Measurements from ENCODE around the gene RAB29.

RAB29 gene

DNA sequence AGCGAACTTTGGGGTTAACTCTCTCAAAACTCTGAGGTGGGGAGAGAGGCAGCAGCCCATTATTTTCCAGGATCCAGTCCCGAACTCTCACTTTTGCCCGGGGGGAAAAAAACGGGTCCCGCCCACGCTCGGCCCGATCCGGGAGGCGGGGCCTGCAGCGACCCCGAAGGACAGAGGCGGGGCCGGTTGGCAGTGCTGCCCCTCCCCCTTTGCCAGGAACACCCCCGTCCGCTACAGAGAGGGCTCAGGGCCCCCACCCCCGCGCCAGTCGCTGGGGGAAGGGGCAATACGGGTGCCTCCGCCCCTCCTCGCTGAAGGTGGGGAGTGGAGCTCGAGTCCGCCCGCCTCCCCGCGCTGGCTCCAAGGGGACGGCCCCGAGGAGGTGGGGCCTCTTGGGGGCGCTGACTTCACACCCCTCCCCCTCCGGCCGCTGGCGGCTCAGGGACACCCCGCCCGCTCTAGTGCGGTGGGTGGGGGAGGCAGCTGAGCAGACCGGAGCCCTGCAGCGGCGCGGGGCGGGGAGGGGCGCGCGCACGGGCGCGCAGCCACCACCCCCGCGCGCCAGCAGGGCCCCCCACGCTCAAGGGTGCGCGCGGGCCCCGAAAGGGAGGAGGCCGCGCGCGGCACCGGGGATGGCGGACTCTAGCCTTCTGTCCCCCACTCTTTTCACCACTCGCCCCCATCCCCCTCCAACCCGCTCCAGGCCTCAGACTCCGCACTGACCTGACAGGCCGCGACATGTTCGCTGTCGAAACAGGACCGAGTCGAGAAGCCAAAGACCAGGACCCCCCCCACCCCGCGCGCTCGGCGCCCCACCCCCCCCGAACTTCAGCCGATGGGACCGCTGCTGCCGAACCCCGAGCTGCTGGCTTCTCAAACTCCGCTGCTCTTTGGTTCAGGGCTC is 25.8 kb downstream of the RAB29 start:
- TF ChIP-seq ZFX (IDR thresholded peaks at IDR 0.05) = peak; percentile 52
- TF ChIP-seq, protein P1, sequence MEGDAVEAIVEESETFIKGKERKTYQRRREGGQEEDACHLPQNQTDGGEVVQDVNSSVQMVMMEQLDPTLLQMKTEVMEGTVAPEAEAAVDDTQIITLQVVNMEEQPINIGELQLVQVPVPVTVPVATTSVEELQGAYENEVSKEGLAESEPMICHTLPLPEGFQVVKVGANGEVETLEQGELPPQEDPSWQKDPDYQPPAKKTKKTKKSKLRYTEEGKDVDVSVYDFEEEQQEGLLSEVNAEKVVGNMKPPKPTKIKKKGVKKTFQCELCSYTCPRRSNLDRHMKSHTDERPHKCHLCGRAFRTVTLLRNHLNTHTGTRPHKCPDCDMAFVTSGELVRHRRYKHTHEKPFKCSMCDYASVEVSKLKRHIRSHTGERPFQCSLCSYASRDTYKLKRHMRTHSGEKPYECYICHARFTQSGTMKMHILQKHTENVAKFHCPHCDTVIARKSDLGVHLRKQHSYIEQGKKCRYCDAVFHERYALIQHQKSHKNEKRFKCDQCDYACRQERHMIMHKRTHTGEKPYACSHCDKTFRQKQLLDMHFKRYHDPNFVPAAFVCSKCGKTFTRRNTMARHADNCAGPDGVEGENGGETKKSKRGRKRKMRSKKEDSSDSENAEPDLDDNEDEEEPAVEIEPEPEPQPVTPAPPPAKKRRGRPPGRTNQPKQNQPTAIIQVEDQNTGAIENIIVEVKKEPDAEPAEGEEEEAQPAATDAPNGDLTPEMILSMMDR (conservative IDR thresholded peaks at IDR 0.05) = no peak
- peak overlapping the region; percentile 92 for H3K27ac ChIP-seq

DNA sequence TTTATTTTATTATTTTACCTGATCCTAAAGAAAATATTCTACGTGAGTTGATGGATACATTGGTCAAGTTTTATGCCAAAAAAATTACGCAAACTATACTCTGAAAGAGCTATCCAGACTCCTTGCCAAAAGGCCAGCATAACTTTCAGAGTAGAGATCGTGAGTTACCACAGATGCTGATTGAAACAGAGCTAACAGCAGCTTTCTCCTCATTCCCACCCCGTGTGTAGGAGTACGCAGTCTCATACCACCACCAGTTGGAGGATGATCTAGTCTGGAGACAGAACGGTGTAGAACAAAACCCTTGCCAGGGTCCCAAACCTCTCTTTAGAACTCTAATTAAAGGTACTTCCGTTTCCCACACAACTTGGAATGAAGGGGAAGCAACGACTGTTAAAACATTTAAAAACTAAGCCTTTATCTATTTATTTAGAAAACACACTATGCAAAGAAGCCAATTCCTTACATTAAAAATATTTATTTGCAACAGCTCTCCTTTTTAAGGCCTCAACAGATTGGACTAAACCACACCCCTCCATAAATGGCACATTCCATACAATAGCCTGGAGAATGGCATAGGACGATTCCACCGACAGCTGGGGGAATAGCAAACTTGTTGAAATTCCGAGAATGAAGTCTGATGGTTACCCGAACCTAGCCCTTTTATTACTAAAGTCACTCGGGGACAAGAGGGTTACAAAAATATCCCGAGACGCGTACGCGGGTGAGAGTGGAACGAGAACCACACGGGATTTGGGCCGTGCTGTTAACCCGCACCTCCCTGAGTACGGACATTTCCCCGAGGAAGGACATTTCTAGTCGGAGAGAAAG is 26.7 kb downstream of the RAB29 start:
- TF ChIP-seq ZFX (IDR thresholded peaks at IDR 0.05) = no peak
- TF ChIP-seq, protein P1 (conservative IDR thresholded peaks at IDR 0.05) = no peak

DNA sequence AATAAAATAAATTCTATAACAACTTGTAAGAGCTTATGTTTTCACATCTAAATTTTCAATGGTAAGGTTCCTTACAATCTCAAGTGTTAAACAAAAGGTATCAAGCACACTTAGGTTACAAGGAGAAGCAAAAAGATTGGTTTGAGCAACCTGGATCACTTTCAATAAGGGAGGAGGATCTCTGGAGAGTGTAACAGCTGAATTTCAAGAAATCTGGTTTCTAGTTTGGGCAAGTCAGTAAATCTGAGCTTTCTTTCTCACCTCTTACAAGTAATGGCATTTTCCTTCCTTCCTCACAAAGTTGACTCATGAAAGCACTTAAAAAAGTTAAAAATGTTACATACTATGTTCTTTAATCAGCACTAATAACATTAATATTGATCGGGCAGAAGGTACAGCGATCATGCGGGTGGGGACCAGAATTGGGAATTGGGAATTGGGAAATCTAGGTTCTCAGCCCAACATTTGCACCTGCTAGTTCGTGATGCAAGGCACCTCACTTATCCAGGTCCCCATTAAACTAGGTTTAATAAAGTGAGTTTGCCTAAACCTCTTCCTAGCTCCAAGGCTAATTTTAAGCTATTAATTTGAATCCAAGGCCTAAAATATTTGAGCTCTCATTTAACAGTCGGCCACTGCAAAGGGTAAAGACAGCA is 28.4 kb downstream of the RAB29 start:
- no peak overlapping the region for H3K27ac ChIP-seq

More for the DNA sequence above, 26.7 kb downstream of the RAB29 start:
- peak overlapping the region; percentile 92 for H3K27ac ChIP-seq

DNA sequence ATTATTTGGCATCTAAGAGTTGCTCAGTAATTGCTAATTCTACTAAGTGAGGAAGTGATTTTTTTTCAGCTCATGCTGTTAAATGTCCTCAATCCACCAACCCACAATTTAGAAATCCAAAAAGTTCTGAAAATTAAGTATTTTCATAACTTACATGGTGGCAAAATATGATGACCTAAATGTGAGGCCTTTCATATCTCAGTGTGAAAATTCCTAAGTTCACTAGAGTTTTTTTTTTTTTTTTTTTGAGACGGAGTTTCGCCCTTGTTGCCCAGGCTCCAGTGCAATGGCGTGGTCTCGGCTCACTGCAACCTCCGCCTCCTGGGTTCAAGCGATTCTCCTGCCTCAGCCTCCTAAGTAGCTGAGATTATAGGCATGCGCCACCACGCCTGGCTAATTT is 30.9 kb downstream of the RAB29 start:
- no peak overlapping the region for H3K27ac ChIP-seq
- TF ChIP-seq ZFX (IDR thresholded peaks at IDR 0.05) = no peak
- TF ChIP-seq, protein P1 (conservative IDR thresholded peaks at IDR 0.05) = no peak

More for the DNA sequence above, 28.4 kb downstream of the RAB29 start:
- no peak for TF ChIP-seq ZFX (IDR thresholded peaks at IDR 0.05)
- TF ChIP-seq, protein P1 (conservative IDR thresholded peaks at IDR 0.05) = no peak

DNA sequence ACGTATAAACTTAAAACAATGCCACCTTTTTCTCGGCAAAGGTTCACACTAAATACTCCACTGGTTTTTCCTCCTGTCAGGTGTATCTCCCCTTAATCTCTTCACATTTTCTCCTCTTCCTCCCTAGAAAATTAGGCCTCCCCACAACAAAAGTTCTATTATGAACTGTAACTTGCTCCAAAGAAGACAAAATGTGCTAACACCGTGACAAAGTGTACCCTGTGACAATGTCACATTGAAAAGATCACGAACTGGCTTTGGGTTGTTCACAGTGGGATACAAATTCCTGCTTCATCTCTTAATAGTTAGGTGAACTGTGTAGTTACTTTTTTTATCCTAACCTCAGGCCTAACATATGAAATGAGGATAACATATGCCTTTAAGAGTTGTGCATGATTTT is 31.3 kb downstream of the RAB29 start:
- no peak for TF ChIP-seq ZFX (IDR thresholded peaks at IDR 0.05)
- TF ChIP-seq, protein P1 (conservative IDR thresholded peaks at IDR 0.05) = no peak
- no peak overlapping the region for H3K27ac ChIP-seq

DNA sequence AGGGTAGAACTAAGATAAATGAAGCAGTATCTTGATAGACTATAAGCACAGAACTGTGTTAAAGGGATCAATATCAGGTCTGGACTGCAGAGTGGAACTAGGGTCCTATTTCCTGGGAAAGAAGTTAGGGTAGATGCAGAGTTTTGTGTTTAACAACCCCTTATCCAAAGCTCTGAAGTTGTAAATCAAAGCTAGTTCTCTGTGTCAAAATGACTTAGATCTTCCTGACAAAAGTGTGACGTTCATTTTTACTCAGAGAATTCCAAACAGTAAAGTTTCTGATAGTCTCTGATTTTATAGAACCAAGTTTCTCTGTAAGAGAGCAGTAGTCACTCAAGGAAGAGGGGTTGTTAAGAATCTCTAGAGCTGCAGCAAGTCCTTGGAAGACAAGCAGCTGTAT is 33.6 kb downstream of the RAB29 start:
- no peak for TF ChIP-seq ZFX (IDR thresholded peaks at IDR 0.05)
- TF ChIP-seq, protein P1 (conservative IDR thresholded peaks at IDR 0.05) = no peak
- no peak overlapping the region for H3K27ac ChIP-seq
